SU-DHL-6 (cell line): Measurements from ENCODE around the gene GPRC5D.

Experiments used
- H2AFZ ChIP-seq: fragments of 200-600 bp; sonication (generic); 2 replicates; pipeline ENCODE4 v1.6.1; 2014; ENCODE audit warnings: low read depth, mild to moderate bottlenecking, moderate library complexity, mixed read lengths, antibody characterized with exemption, low read length; ENCODE audit not compliant: severe bottlenecking
- H3F3A ChIP-seq: fragments of 200-600 bp; shearing (Covaris generic); 2 replicates; pipeline ENCODE4 v1.6.0; 2016; ENCODE audit warnings: antibody characterized with exemption, mild to moderate bottlenecking; ENCODE audit not compliant: insufficient read depth
- H3K27ac ChIP-seq: fragments of 200-600 bp; sonication (generic); 2 replicates; pipeline ENCODE4 v1.5.1; 2016; ENCODE audit warnings: low read depth, mild to moderate bottlenecking, low read length, moderate library complexity, mixed read lengths
- H3K27me3 ChIP-seq: fragments of 200-600 bp; sonication (generic), shearing (Covaris generic); 2 replicates; pipeline ENCODE4 v1.6.0; 2014; ENCODE audit warnings: mild to moderate bottlenecking, low read length
- H3K36me3 ChIP-seq: fragments of 200-600 bp; sonication (generic); 2 replicates; pipeline ENCODE4 v1.6.1; 2014; ENCODE audit warnings: mild to moderate bottlenecking, low read length, mixed read lengths
- H3K4me2 ChIP-seq: fragments of 300-600, 200-600 bp; shearing (Covaris generic), sonication (generic); 2 replicates; pipeline ENCODE4 v1.6.0; 2014; ENCODE audit warnings: low read length, low read depth, mild to moderate bottlenecking; ENCODE audit not compliant: poor library complexity, severe bottlenecking
- H3K4me3 ChIP-seq: fragments of 200-600 bp; sonication (generic); 2 replicates; pipeline ENCODE4 v1.5.1; 2014; ENCODE audit warnings: antibody characterized with exemption, low read length, mild to moderate bottlenecking, mixed read lengths; ENCODE audit not compliant: insufficient read depth, poor library complexity, severe bottlenecking
- H3K79me2 ChIP-seq: fragments of 200-600 bp; sonication (generic); 2 replicates; pipeline ENCODE4 v1.6.1; 2014; ENCODE audit warnings: mild to moderate bottlenecking, low read length, moderate library complexity; ENCODE audit not compliant: insufficient read depth
- H3K9ac ChIP-seq: fragments of 200-600 bp; sonication (generic); 2 replicates; pipeline ENCODE4 v1.7.0; 2014; ENCODE audit warnings: mild to moderate bottlenecking, low read length
- H3K9me2 ChIP-seq: fragments of 200-600 bp; sonication (generic); replicated peaks from 2 replicates; pipeline ENCODE4 v1.6.1; 2014; ENCODE audit warnings: low read length; ENCODE audit not compliant: insufficient read depth
- H3K9me3 ChIP-seq: fragments of 200-600 bp; sonication (generic); 2 replicates; pipeline ENCODE4 v1.6.1; 2014; ENCODE audit warnings: low read length, mixed read lengths; ENCODE audit not compliant: insufficient read depth
- H4K20me1 ChIP-seq: fragments of 200-600 bp; sonication (generic); 2 replicates; pipeline ENCODE4 v1.6.1; 2014; ENCODE audit warnings: low read depth, mild to moderate bottlenecking, antibody characterized with exemption, low read length, moderate library complexity, mixed read lengths
- CTCF ChIP-seq: fragments of 200-600 bp; sonication (generic); IDR thresholded peaks from one replicate; pipeline ENCODE4 v1.5.1; 2017; ENCODE audit warnings: antibody characterized with exemption, mild to moderate bottlenecking, low read length, moderate library complexity; ENCODE audit not compliant: insufficient read depth, poor library complexity, severe bottlenecking
- EZH2phosphoT487 ChIP-seq: fragments of 200-600 bp; sonication (generic), shearing (Covaris generic); conservative IDR thresholded peaks from 2 replicates; pipeline ENCODE4 v1.6.1; 2018; ENCODE audit warnings: mild to moderate bottlenecking, antibody characterized with exemption, low read length, moderate library complexity, mixed read lengths

The GPRC5D gene

GRCh38 chr12:12943586-12944260 is 8.2 kb downstream of the GPRC5D start:
- H3K79me2 ChIP-seq = no peaks in the 10 kb centered on the region
- H2AFZ ChIP-seq = no peak overlapping the region
- H3K9ac ChIP-seq = no peak overlapping the region
- no peak overlapping the region for H3K4me2 ChIP-seq
- no peaks in the 10 kb centered on the region for H4K20me1 ChIP-seq
- H3K27me3 ChIP-seq = no peaks in the 10 kb centered on the region
- H3K9me3 ChIP-seq = no peaks in the 10 kb centered on the region
- no peak overlapping the region for H3K4me3 ChIP-seq
- H3F3A ChIP-seq = no peaks in the 10 kb centered on the region
- H3K27ac ChIP-seq = no peak overlapping the region
- no peaks in the 10 kb centered on the region for H3K9me2 ChIP-seq
- no peak for TF ChIP-seq EZH2phosphoT487
- H3K36me3 ChIP-seq = no peaks in the 10 kb centered on the region

DNA sequence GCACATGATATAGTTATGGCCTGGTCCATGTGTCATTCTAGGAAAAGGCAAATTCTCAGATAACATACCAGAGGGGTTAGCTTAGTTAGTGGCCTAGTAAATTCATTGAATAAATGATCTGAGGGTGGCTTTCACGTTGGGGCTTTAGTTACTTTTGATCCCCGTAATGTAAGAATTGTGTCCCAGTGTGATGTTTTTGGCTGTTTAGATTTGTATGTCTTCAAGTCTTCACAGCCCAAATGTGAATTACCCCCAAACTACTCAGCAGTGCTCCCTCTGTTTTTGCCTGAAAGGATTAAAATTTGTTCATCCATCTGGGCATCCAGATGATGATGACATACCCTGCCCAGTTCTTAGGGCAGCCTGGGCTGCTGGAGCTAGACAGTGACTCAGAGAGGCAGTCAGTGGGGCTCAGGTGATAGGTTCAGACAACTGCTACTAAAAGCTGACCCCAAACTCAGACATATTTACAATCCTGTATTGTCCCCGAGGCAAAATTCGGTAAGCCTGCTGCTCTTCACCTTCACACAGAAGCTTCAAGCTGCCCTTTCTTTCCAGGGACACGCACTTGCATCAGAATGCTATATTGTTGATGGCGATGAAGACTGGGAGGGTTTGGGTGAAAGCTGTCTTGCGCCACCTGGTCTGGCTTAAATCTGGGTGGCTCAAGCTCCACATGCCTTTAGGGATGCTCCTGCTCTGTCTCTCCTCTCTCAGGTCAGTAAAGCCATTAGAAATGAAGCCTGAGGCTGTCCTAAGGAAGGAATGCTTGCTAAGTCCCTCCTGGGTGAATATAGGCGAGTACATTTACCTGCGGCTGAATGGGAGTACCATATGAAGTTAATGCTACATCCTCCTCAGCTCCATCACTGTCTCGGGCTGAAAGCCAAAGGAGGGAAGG is 10.3 kb downstream of the GPRC5D start:
- TF ChIP-seq EZH2phosphoT487 (no peak), CTCF (no peak)
- H4K20me1 ChIP-seq = no peaks in the 10 kb centered on the region
- no peaks in the 10 kb centered on the region for H3K27me3 ChIP-seq
- H3K4me2 ChIP-seq = no peak overlapping the region
- H3K9me3 ChIP-seq = no peaks in the 10 kb centered on the region
- H3K9me2 ChIP-seq = no peaks in the 10 kb centered on the region
- no peak overlapping the region for H3K4me3 ChIP-seq
- no peaks in the 10 kb centered on the region for H3F3A ChIP-seq
- H3K9ac ChIP-seq = no peak overlapping the region
- no peaks in the 10 kb centered on the region for H3K79me2 ChIP-seq
- H3K36me3 ChIP-seq = no peaks in the 10 kb centered on the region
- H2AFZ ChIP-seq = no peak overlapping the region
- H3K27ac ChIP-seq = no peak overlapping the region

DNA sequence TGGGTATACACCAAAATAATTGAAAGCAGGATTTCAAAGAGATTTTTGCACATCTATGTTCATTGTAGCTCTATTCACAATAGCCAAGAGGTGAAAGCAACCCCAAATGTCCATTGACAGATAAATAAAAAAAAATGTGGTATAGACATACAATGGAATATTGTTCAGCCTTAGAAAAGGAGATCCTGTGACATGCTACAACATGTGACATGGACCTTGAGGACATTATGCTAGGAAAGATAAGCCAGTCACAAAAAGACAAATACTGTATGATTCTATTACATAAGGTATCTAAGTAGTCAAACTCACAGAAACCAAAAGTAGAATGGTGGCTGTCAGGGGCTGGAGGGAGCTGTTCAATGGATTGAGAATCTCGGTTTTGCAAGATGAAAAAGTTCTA is 12.1 kb downstream of the GPRC5D start:
- TF ChIP-seq EZH2phosphoT487 (no peak), CTCF (no peak)
- Histone ChIP-seq H3K9me2 (no peaks in the 10 kb centered on the region), H3K9me3 (no peaks in the 10 kb centered on the region), H3K79me2 (no peaks in the 10 kb centered on the region), H3K36me3 (no peaks in the 10 kb centered on the region), H3K27ac (no peak overlapping the region), H3K9ac (no peak overlapping the region), H3K27me3 (no peaks in the 10 kb centered on the region), H3K4me2 (no peak overlapping the region), H2AFZ (no peak overlapping the region), H4K20me1 (no peaks in the 10 kb centered on the region), H3K4me3 (no peak overlapping the region), H3F3A (no peaks in the 10 kb centered on the region)

DNA sequence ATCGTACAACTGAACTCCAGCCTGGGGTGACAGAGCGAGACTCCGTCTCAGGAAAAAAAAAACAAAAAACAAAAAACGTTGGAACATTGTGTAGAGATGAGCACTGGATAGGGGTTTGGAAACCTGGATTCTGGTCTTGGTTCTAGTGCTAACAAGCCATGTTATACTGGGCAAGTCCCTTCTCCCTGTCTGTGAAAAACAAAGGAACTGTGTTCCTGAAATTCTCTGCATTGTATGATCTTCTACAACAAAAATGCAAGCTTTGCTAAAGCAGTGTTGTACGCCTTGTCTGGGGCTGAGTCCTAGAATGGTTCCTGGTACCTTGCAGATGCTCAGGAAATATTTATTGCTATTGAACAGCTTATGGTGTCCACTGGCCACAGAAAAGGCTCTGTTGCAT is 13.4 kb downstream of the GPRC5D start:
- Histone ChIP-seq H3K36me3 (no peaks in the 10 kb centered on the region), H3K79me2 (no peaks in the 10 kb centered on the region), H3K27me3 (no peaks in the 10 kb centered on the region), H2AFZ (no peak overlapping the region), H3K9ac (no peak overlapping the region), H3K27ac (no peak overlapping the region), H3K4me2 (no peak overlapping the region), H3K9me3 (no peaks in the 10 kb centered on the region), H4K20me1 (no peaks in the 10 kb centered on the region), H3K4me3 (no peak overlapping the region), H3K9me2 (no peaks in the 10 kb centered on the region), H3F3A (no peaks in the 10 kb centered on the region)
- no peak for TF ChIP-seq CTCF
- TF ChIP-seq EZH2phosphoT487 = no peak
